WTC11 (cell line): Measurements from ENCODE around the gene PDZRN4. TPM values are rescaled to one million over a fixed set of nuclear protein-coding genes. Genes with fewer than 3 reads are reported as not detected.

Experiments used
- ATAC-seq: fragments of 200-7000 bp; cut with Tn5 transposase; 2 replicates; pipeline ENCODE4 v1.10.0; 2021; ENCODE audit warnings: mild to moderate bottlenecking, moderate library complexity
- CTCF ChIA-PET: fragments of 300-600 bp; sonication (Branson Sonifier 250); formaldehyde crosslinking; loops from one replicate; lab custom pipeline; 2021; ENCODE audit warnings: antibody characterized with exemption; lab: Charles Lee
- POLR2A ChIA-PET: fragments of 350-600 bp; sonication (Branson Sonifier 250); formaldehyde crosslinking; loops from one replicate; lab custom pipeline; 2021; ENCODE audit warnings: antibody characterized with exemption; lab: Charles Lee
- DNase-seq: peaks from one replicate; pipeline ENCODE4 v3.0.0; 2021; ENCODE audit warnings: low spot score
- H3K27ac Mint-ChIP-seq: 2 replicates; pipeline ENCODE4 v1.8.0; 2021; ENCODE audit warnings: mixed read lengths
- H3K27me3 Mint-ChIP-seq: 2 replicates; pipeline ENCODE4 v1.8.0; 2021; ENCODE audit warnings: low read depth, mild to moderate bottlenecking, moderate library complexity, mixed read lengths
- H3K36me3 Mint-ChIP-seq: 2 replicates; pipeline ENCODE4 v1.8.0; 2021; ENCODE audit warnings: mixed read lengths
- H3K4me1 Mint-ChIP-seq: 2 replicates; pipeline ENCODE4 v1.8.0; 2022; ENCODE audit warnings: mixed read lengths
- H3K4me3 Mint-ChIP-seq: 2 replicates; pipeline ENCODE4 v1.8.0; 2021; ENCODE audit warnings: mild to moderate bottlenecking, moderate library complexity, mixed read lengths
- H3K9me3 Mint-ChIP-seq: 2 replicates; pipeline ENCODE4 v1.8.0; 2021; ENCODE audit warnings: mixed read lengths
- AR ChIP-seq: fragments of 250-450 bp; sonication (Bioruptor Pico); IDR thresholded peaks from 2 replicates; pipeline ENCODE4 v1.9.0; 2021; ENCODE audit warnings: mild to moderate bottlenecking
- ATF1 ChIP-seq: sonication (generic); formaldehyde crosslinking; IDR thresholded peaks from 2 replicates; pipeline ENCODE4 v1.8.1; 2023; ENCODE audit warnings: mild to moderate bottlenecking, moderate library complexity, missing genetic modification reagents
- ATF6 ChIP-seq: sonication (generic); formaldehyde crosslinking; IDR thresholded peaks from 2 replicates; pipeline ENCODE4 v1.8.1; 2023; ENCODE audit warnings: mild to moderate bottlenecking, missing genetic modification reagents
- CDX4 ChIP-seq: fragments of 250-450 bp; sonication (Bioruptor Pico); IDR thresholded peaks from 2 replicates; pipeline ENCODE4 v1.9.0; 2021; ENCODE audit warnings: moderate library complexity, mild to moderate bottlenecking, inconsistent platforms, borderline replicate concordance
- ESRRA ChIP-seq: sonication (generic); formaldehyde crosslinking; IDR thresholded peaks from 2 replicates; pipeline ENCODE4 v1.8.1; 2022; ENCODE audit warnings: mild to moderate bottlenecking, missing genetic modification reagents, borderline replicate concordance
- HMGA2 ChIP-seq: fragments of 250-450 bp; sonication (Bioruptor Pico); IDR thresholded peaks from 2 replicates; pipeline ENCODE4 v1.4.0; 2021; ENCODE audit warnings: mild to moderate bottlenecking, moderate library complexity
- NR3C1 ChIP-seq: sonication (generic); formaldehyde crosslinking; conservative IDR thresholded peaks from 2 replicates; pipeline ENCODE4 v1.8.1; 2023; ENCODE audit warnings: low read depth, mild to moderate bottlenecking, missing genetic modification reagents
- ZBTB43 ChIP-seq: sonication (generic); formaldehyde crosslinking; IDR thresholded peaks from 2 replicates; pipeline ENCODE4 v1.8.1; 2023; ENCODE audit warnings: mild to moderate bottlenecking, missing genetic modification reagents
- ZNF232 ChIP-seq: sonication (generic); formaldehyde crosslinking; IDR thresholded peaks from 2 replicates; pipeline ENCODE4 v1.8.0; 2022; ENCODE audit warnings: mild to moderate bottlenecking, missing genetic modification reagents
- ZNF263 ChIP-seq: sonication (generic); formaldehyde crosslinking; IDR thresholded peaks from 2 replicates; pipeline ENCODE4 v1.8.1; 2022; ENCODE audit warnings: low read depth, mild to moderate bottlenecking, moderate library complexity, missing genetic modification reagents
- ZNF512 ChIP-seq: sonication (generic); formaldehyde crosslinking; IDR thresholded peaks from 2 replicates; pipeline ENCODE4 v1.8.1; 2022; ENCODE audit warnings: missing genetic modification reagents, borderline replicate concordance
- ZNF671 ChIP-seq: fragments of 250-450 bp; sonication (Bioruptor Pico); IDR thresholded peaks from 2 replicates; pipeline ENCODE4 v1.8.0; 2021; ENCODE audit warnings: mild to moderate bottlenecking
- ZSCAN18 ChIP-seq: fragments of 250-450 bp; sonication (Bioruptor Pico); IDR thresholded peaks from 2 replicates; pipeline ENCODE4 v2.1.2; 2022; ENCODE audit warnings: mild to moderate bottlenecking, moderate library complexity
- total RNA-seq: library from RNA; stranded (reverse); gene quantifications from 3 replicates; pipeline ENCODE4 v1.2.3, GENCODE V29; 2021

The PDZRN4 gene
- total RNA-seq, 1 experiment from 2014 or later = 0.09 TPM

GRCh38 chr12:41286426-41286825 lies 98.3 kb downstream of the PDZRN4 start:
- TF ChIP-seq ZBTB43 (no peak), ZNF263 (CRISPR knock-in tag) (no peak), ZNF671 (CRISPR knock-in tag) (no peak), ESRRA (CRISPR knock-in tag) (no peak), ATF1 (no peak), AR (CRISPR knock-in tag) (no peak), ZSCAN18 (CRISPR knock-in tag) (no peak)
- DNase-seq (no peak), ATAC-seq (no peak)
- Mint-ChIP-seq H3K4me3 (no peak overlapping the region), H3K27ac (no peak overlapping the region), H3K4me1 (no peaks in the 10 kb centered on the region), H3K9me3 (0 out of 2 replicates have a peak, but pooled peaks cover 4% of the 10 kb centered on the region), H3K36me3 (no peaks in the 10 kb centered on the region), H3K27me3 (no peaks in the 10 kb centered on the region)
- ChIA-PET CTCF (no interaction called here), POLR2A (no interaction called here)

GRCh38 chr12:41287500-41288141 lies 99.5 kb downstream of the PDZRN4 start:
- Mint-ChIP-seq H3K27ac (no peak overlapping the region), H3K9me3 (0 out of 2 replicates have a peak, but pooled peaks cover 4% of the 10 kb centered on the region), H3K36me3 (no peaks in the 10 kb centered on the region), H3K4me3 (no peak overlapping the region), H3K27me3 (no peaks in the 10 kb centered on the region), H3K4me1 (no peaks in the 10 kb centered on the region)
- DNase-seq (no peak), ATAC-seq (no peak)
- ChIA-PET POLR2A (no interaction called here), CTCF (no interaction called here)
- TF ChIP-seq NR3C1 (CRISPR knock-in tag) (no peak), ZNF512 (no peak), ATF6 (CRISPR knock-in tag) (no peak), ZNF232 (no peak), ZNF263 (CRISPR knock-in tag) (no peak), HMGA2 (no peak), CDX4 (CRISPR knock-in tag) (no peak)
